NT2/D1 (cell line): ENCODE data around the gene CHTF18.

ENCODE experiments used
- SUZ12 ChIP-seq: IDR thresholded peaks from 2 replicates; pipeline ENCODE4 v1.6.1; 2011; ENCODE audit not compliant: insufficient read length, insufficient read depth; ENCODE audit errors: extremely low read depth
- ZNF274 ChIP-seq: IDR thresholded peaks from 2 replicates; pipeline ENCODE4 v1.6.1; 2011; ENCODE audit warnings: mild to moderate bottlenecking, low read depth, low read length

DNA sequence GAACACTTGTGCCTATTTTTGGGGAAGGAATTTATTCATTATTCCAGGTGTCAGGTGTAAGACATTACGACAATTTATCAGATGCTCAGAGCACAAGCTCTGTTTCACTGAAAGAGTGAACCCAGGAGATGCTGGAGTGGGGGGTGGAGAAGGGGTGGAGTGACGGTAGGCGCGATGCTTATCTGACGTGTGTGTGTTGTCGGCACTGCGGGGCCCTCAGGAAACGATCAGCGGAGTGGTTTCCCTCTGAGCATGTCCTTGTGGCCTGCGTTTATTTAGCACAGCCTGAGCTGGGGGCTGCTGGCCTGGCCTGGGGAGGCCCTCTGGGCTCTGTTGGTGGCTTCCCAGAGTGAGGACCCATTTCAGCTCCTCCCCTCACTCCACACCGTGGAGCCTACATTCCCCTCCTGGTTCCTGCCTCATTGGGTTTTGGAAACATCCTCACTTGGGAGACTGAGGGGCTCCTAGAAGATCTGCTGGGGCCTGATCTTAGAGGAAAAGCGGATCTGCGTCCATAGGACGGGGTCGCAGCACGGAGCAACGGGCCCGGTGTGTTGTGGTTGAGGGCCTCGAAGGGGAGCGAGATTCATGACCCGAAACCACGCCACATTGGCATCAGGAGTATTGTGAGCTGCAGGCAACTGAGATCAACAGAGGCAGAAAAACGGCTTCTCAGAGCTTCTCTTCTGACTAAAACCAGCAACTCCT is 31.1 kb downstream of the CHTF18 start:
- no peak for TF ChIP-seq ZNF274
- TF ChIP-seq SUZ12: no peak
